Subcutaneous abdominal adipose tissue (tissue), 5 donors: Measurements from ENCODE around the gene LMF2.
A peak's percentile ranks its signal among the peaks of the same experiment; 100 is the strongest.
"Not testable (repeated sequence)": the region's sequence is repeated elsewhere in the genome, so short reads cannot be mapped to it uniquely, and the experiment has no call there.

Source experiments
- H3K27ac ChIP-seq: one replicate; pipeline ENCODE4 v1.7.0; 2013; ENCODE audit warnings: low read depth, mild to moderate bottlenecking, inconsistent platforms, low read length, moderate library complexity
- H3K27me3 ChIP-seq, 5 donors: one replicate each; pipeline ENCODE4 v1.7.0; 2013; ENCODE audit warnings: low read length in 5 of 5, inconsistent platforms in 1 of 5; ENCODE audit not compliant: control insufficient read depth in 5 of 5, insufficient read depth in 4 of 5
- H3K36me3 ChIP-seq, 5 donors: one replicate each; pipeline ENCODE4 v1.7.0; 2013; ENCODE audit warnings: low read length in 5 of 5; ENCODE audit not compliant: control insufficient read depth in 5 of 5, insufficient read depth in 5 of 5
- H3K4me1 ChIP-seq, 5 donors: one replicate each; pipeline ENCODE4 v1.7.0; 2013; ENCODE audit warnings: low read length in 5 of 5, mild to moderate bottlenecking in 3 of 5, moderate library complexity in 1 of 5; ENCODE audit not compliant: control insufficient read depth in 5 of 5, insufficient read depth in 5 of 5
- H3K4me3 ChIP-seq, 5 donors: one replicate each; pipeline ENCODE4 v1.7.0; 2013; ENCODE audit warnings: low read length in 5 of 5, low read depth in 1 of 5
- H3K9ac ChIP-seq, 5 donors: one replicate each; pipeline ENCODE4 v1.7.0; 2013; ENCODE audit warnings: low read length in 5 of 5, mild to moderate bottlenecking in 4 of 5, moderate library complexity in 3 of 5
- H3K9me3 ChIP-seq, 5 donors: one replicate each; pipeline ENCODE4 v1.7.0; 2013; ENCODE audit warnings: low read length in 5 of 5; ENCODE audit not compliant: control insufficient read depth in 5 of 5
- donor health status: healthy.
- donor health status: healthy.
- donor health status: healthy.
- donor health status: healthy.
- donor health status: healthy.

LMF2 gene

GRCh38 chr22:50546326-50547262 is 39.1 kb upstream of the LMF2 start:
- peaks cover 4 to 34% (median 21%) of the 10 kb centered on the region in 5 donors for H3K4me1 ChIP-seq
- no peak overlapping the region for H3K27ac ChIP-seq
- no peaks in the 10 kb centered on the region for H3K36me3 ChIP-seq
- peaks cover 14 to 27% (median 24%) of the 10 kb centered on the region in 5 donors for H3K27me3 ChIP-seq
- no peak overlapping the region for H3K4me3 ChIP-seq
- no peak overlapping the region for H3K9ac ChIP-seq
- H3K9me3 ChIP-seq: no peaks in the 10 kb centered on the region

GRCh38 chr22:50545522-50546325 is 38.2 kb upstream of the LMF2 start, which contains the start of gene KLHDC7B:
Gene KLHDC7B, plus strand, starts transcription at chr22:50545899. Its CDS starts 345 bp downstream, at chr22:50546244.
- Histone ChIP-seq H3K36me3 (no peaks in the 10 kb centered on the region), H3K9ac (peak within 1 kb of the TSS in 2 of 5 donors; percentile 24 to 28), H3K4me3 (no peak within 1 kb of the TSS), H3K4me1 (peaks cover 4 to 38% (median 24%) of the 10 kb centered on the region in 5 donors), H3K27ac (no peak within 1 kb of the TSS), H3K27me3 (peaks cover 14 to 27% (median 24%) of the 10 kb centered on the region in 5 donors), H3K9me3 (no peaks in the 10 kb centered on the region)

- Histone ChIP-seq H3K9me3 (no peaks in the 10 kb centered on the region), H3K27ac (no peak overlapping the region), H3K4me1 (peaks cover 4 to 40% (median 28%) of the 10 kb centered on the region in 5 donors), H3K36me3 (no peaks in the 10 kb centered on the region), H3K4me3 (peak overlapping the region in 1 of 5 donors; percentile 50), H3K9ac (peak overlapping the region in 2 of 5 donors; percentile 24 to 28), H3K27me3 (peaks cover 14 to 27% (median 24%) of the 10 kb centered on the region in 5 donors)
These were observed 37.3 kb upstream of the LMF2 start for GRCh38 chr22:50544746-50545253.

- Histone ChIP-seq H3K36me3 (no peaks in the 10 kb centered on the region), H3K27ac (no peak overlapping the region), H3K9me3 (no peaks in the 10 kb centered on the region), H3K9ac (peak overlapping the region in 3 of 5 donors; percentile 26 to 41 (median 28)), H3K4me1 (peaks cover 9 to 42% (median 31%) of the 10 kb centered on the region in 5 donors), H3K4me3 (peak overlapping the region in 4 of 5 donors; percentile 25 to 50 (median 34)), H3K27me3 (peaks cover 13 to 29% (median 22%) of the 10 kb centered on the region in 5 donors)
These were observed 36.7 kb upstream of the LMF2 start for GRCh38 chr22:50544078-50544745.

GRCh38 chr22:50542416-50542927 is 35.0 kb upstream of the LMF2 start:
- Histone ChIP-seq H3K27ac (no peak overlapping the region), H3K9ac (no peak overlapping the region), H3K4me3 (no peak overlapping the region), H3K36me3 (no peaks in the 10 kb centered on the region), H3K9me3 (no peaks in the 10 kb centered on the region), H3K27me3 (peaks cover 8 to 17% (median 13%) of the 10 kb centered on the region in 5 donors), H3K4me1 (peaks cover 13 to 42% (median 27%) of the 10 kb centered on the region in 5 donors)

- Histone ChIP-seq H3K27ac (peak overlapping the region; percentile 39), H3K4me1 (peaks cover 13 to 39% (median 24%) of the 10 kb centered on the region in 5 donors)
These were observed 34.1 kb upstream of the LMF2 start for GRCh38 chr22:50541667-50542026.

GRCh38 chr22:50540381-50540780 is 32.9 kb upstream of the LMF2 start:
- H3K36me3 ChIP-seq: no peaks in the 10 kb centered on the region
- H3K27ac ChIP-seq: peak overlapping the region; percentile 99
- no peaks in the 10 kb centered on the region for H3K9me3 ChIP-seq
- peaks cover 0 to 5% (median 0%) of the 10 kb centered on the region in 5 donors for H3K27me3 ChIP-seq
- H3K4me1 ChIP-seq: peaks cover 13 to 36% (median 24%) of the 10 kb centered on the region in 5 donors
- H3K4me3 ChIP-seq: no peak overlapping the region
- H3K9ac ChIP-seq: peak overlapping the region in 2 of 5 donors; percentile 68 to 69

More at GRCh38 chr22:50541667-50542026, 34.1 kb upstream of the LMF2 start:
- not testable (repeated sequence) for H3K36me3 ChIP-seq, H3K9me3 ChIP-seq, H3K4me3 ChIP-seq
- Histone ChIP-seq H3K9ac (peak overlapping the region in 1 of 5 donors; percentile 56), H3K27me3 (peaks cover 7 to 12% (median 8%) of the 10 kb centered on the region in 5 donors)

GRCh38 chr22:50537765-50538164 is 30.3 kb upstream of the LMF2 start:
- Histone ChIP-seq H3K9me3 (no peaks in the 10 kb centered on the region), H3K27ac (peak overlapping the region; percentile 99), H3K36me3 (no peaks in the 10 kb centered on the region), H3K27me3 (peaks cover 0 to 2% (median 0%) of the 10 kb centered on the region in 5 donors), H3K4me1 (peaks cover 13 to 35% (median 15%) of the 10 kb centered on the region in 5 donors), H3K4me3 (no peak overlapping the region), H3K9ac (peak overlapping the region in 3 of 5 donors; percentile 16 to 89 (median 63))

GRCh38 chr22:50536226-50536625 is 28.7 kb upstream of the LMF2 start:
- H3K36me3 ChIP-seq: no peaks in the 10 kb centered on the region
- H3K9me3 ChIP-seq: no peaks in the 10 kb centered on the region
- no peak overlapping the region for H3K27ac ChIP-seq
- H3K4me3 ChIP-seq: no peak overlapping the region
- peaks cover 12 to 49% (median 19%) of the 10 kb centered on the region in 5 donors for H3K4me1 ChIP-seq
- H3K9ac ChIP-seq: no peak overlapping the region
- H3K27me3 ChIP-seq: peaks cover 0 to 2% (median 0%) of the 10 kb centered on the region in 5 donors
